ENCODE results near the gene DENND2D. TPM values are rescaled to one million over a fixed set of nuclear protein-coding genes. Genes with fewer than 3 reads are reported as not detected.

DENND2D gene
- total RNA-seq, 1 experiment from 2014 or later, result 2.1 TPM

DNA sequence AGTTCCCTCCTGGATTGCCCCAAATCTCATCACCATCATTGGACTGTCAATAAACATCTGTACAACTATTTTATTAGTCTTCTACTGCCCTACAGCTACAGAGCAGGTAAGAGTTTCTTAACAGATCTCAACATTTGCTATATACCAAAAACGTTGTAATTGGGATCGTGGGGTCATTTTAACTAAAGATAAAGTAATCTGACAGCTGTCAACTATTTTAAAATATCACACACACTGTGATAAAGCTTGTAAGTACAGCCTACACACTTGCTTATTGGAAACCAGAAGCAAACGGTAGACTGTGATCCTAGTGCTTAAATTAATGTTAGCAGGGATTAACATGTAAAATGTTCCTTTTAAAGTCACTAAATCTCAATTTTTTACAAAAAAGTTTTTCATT is 52.5 kb downstream of the DENND2D start (continued):
- TF ChIP-seq, protein P1, sequence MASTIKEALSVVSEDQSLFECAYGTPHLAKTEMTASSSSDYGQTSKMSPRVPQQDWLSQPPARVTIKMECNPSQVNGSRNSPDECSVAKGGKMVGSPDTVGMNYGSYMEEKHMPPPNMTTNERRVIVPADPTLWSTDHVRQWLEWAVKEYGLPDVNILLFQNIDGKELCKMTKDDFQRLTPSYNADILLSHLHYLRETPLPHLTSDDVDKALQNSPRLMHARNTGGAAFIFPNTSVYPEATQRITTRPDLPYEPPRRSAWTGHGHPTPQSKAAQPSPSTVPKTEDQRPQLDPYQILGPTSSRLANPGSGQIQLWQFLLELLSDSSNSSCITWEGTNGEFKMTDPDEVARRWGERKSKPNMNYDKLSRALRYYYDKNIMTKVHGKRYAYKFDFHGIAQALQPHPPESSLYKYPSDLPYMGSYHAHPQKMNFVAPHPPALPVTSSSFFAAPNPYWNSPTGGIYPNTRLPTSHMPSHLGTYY (CRISPR knock-in tag; IDR thresholded peaks at IDR 0.05), result no peak
- TF ChIP-seq, protein P2, sequence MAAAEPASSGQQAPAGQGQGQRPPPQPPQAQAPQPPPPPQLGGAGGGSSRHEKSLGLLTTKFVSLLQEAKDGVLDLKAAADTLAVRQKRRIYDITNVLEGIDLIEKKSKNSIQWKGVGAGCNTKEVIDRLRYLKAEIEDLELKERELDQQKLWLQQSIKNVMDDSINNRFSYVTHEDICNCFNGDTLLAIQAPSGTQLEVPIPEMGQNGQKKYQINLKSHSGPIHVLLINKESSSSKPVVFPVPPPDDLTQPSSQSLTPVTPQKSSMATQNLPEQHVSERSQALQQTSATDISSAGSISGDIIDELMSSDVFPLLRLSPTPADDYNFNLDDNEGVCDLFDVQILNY (CRISPR knock-in tag; IDR thresholded peaks at IDR 0.05), result no peak

- DNase-seq (ENCODE audit: low spot score) (no peak), ATAC-seq (no peak)
- ChIA-PET CTCF (interaction anchor here (0.8 kb wide), 1 partner anchor 76 kb away, joined by 3 read pairs; no protein-coding TSS in a partner anchor), POLR2A (no interaction called here)
- Mint-ChIP-seq H3K4me3 (no peak overlapping the region), H3K4me1 (peaks cover 16% of the 10 kb centered on the region), H3K27me3 (ENCODE audit: low read depth) (no peaks in the 10 kb centered on the region), H3K27ac (peak overlapping the region; percentile 8), H3K36me3 (peaks cover 32% of the 10 kb centered on the region), H3K9me3 (no peaks in the 10 kb centered on the region)
- TF ChIP-seq FOXP1 (CRISPR knock-in tag; IDR thresholded peaks at IDR 0.05; ENCODE audit: borderline replicate concordance), result no peak
- TF ChIP-seq, protein P3, sequence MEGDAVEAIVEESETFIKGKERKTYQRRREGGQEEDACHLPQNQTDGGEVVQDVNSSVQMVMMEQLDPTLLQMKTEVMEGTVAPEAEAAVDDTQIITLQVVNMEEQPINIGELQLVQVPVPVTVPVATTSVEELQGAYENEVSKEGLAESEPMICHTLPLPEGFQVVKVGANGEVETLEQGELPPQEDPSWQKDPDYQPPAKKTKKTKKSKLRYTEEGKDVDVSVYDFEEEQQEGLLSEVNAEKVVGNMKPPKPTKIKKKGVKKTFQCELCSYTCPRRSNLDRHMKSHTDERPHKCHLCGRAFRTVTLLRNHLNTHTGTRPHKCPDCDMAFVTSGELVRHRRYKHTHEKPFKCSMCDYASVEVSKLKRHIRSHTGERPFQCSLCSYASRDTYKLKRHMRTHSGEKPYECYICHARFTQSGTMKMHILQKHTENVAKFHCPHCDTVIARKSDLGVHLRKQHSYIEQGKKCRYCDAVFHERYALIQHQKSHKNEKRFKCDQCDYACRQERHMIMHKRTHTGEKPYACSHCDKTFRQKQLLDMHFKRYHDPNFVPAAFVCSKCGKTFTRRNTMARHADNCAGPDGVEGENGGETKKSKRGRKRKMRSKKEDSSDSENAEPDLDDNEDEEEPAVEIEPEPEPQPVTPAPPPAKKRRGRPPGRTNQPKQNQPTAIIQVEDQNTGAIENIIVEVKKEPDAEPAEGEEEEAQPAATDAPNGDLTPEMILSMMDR (IDR thresholded peaks at IDR 0.05), result no peak
- no peak for TF ChIP-seq ZNF138 (CRISPR knock-in tag; conservative IDR thresholded peaks at IDR 0.05)
- TF ChIP-seq SMAD4 (CRISPR knock-in tag; IDR thresholded peaks at IDR 0.05), result no peak
- no peak for TF ChIP-seq CREB1 (CRISPR knock-in tag; IDR thresholded peaks at IDR 0.05)
- TF ChIP-seq MYBL2 (CRISPR knock-in tag; IDR thresholded peaks at IDR 0.05), result no peak
- no peak for TF ChIP-seq AFF4 (CRISPR knock-in tag; IDR thresholded peaks at IDR 0.05; ENCODE audit: borderline replicate concordance)
- no peak for TF ChIP-seq ZNF121 (CRISPR knock-in tag; IDR thresholded peaks at IDR 0.05)
- TF ChIP-seq, protein P4, sequence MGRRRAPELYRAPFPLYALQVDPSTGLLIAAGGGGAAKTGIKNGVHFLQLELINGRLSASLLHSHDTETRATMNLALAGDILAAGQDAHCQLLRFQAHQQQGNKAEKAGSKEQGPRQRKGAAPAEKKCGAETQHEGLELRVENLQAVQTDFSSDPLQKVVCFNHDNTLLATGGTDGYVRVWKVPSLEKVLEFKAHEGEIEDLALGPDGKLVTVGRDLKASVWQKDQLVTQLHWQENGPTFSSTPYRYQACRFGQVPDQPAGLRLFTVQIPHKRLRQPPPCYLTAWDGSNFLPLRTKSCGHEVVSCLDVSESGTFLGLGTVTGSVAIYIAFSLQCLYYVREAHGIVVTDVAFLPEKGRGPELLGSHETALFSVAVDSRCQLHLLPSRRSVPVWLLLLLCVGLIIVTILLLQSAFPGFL (CRISPR knock-in tag; IDR thresholded peaks at IDR 0.05; ENCODE audit: borderline replicate concordance), result no peak
- TF ChIP-seq, protein P5, sequence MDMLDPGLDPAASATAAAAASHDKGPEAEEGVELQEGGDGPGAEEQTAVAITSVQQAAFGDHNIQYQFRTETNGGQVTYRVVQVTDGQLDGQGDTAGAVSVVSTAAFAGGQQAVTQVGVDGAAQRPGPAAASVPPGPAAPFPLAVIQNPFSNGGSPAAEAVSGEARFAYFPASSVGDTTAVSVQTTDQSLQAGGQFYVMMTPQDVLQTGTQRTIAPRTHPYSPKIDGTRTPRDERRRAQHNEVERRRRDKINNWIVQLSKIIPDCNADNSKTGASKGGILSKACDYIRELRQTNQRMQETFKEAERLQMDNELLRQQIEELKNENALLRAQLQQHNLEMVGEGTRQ (CRISPR knock-in tag; IDR thresholded peaks at IDR 0.05), result no peak
- TF ChIP-seq, protein P2 (CRISPR knock-in tag; IDR thresholded peaks at IDR 0.05), result no peak
- TF ChIP-seq ZNF396 (CRISPR knock-in tag; IDR thresholded peaks at IDR 0.05; ENCODE audit: borderline replicate concordance), result no peak
- no peak for TF ChIP-seq TEAD4 (CRISPR knock-in tag; IDR thresholded peaks at IDR 0.05)
- TF ChIP-seq IRF2 (CRISPR knock-in tag; IDR thresholded peaks at IDR 0.05; ENCODE audit: borderline replicate concordance, low read depth), result no peak
- TF ChIP-seq CDX4 (CRISPR knock-in tag; IDR thresholded peaks at IDR 0.05; ENCODE audit: borderline replicate concordance), result no peak
- TF ChIP-seq ZNF425 (CRISPR knock-in tag; conservative IDR thresholded peaks at IDR 0.05), result no peak
- no peak for TF ChIP-seq JUN (CRISPR knock-in tag; IDR thresholded peaks at IDR 0.05)
These were observed 54.3 kb downstream of the DENND2D start for GRCh38 chr1:111145963-111146768.
